Activated CD4-positive, alpha-beta T cell treated with anti-CD3 and anti-CD28 coated beads for 4 hours (primary cell): Measurements from ENCODE around the gene OR8G5.

ENCODE experiments used
- DNase-seq, 2 donors: peaks; one replicate each; pipeline ENCODE4 v3.0.0-alpha.2; 2020

OR8G5 gene

DNA sequence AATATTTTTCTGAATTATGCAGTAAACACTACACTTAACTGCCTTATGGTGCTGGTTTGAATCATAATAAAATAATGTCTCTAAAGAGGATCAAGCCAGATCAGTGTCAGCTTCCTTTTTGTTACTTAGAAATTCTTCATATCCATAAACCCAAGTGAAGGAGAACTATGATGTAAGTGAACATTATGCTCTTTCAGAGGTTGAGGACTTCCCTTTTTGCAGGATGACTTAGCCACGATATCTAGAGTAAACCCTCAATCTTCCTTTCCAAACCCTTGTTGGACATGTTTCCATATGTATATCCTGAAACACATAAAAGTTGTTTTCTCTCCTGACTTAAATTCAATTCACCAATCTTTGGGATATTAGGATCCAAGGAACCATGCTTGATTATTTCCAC, 38.5 kb downstream of the OR8G5 start:
- no peak for DNase-seq

DNA sequence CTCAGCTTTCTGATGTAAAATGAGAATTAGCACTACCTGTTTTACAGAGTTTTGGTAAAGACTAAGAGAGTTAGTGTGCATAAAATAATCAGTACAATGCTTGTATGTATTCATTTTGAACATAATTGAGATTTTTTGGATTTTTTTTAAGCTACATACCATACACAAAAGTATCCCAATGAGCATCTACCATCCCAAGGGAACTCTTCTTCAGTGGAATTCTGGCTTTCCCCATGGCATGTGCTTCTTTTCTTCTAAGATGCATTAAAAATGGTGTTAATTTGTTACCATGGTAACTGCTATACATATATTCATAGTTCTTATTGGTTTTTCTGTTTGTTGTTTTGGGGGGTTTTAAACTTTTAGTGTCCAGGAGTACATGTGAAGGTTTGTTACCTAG, 39.8 kb downstream of the OR8G5 start:
- no peak for DNase-seq

DNA sequence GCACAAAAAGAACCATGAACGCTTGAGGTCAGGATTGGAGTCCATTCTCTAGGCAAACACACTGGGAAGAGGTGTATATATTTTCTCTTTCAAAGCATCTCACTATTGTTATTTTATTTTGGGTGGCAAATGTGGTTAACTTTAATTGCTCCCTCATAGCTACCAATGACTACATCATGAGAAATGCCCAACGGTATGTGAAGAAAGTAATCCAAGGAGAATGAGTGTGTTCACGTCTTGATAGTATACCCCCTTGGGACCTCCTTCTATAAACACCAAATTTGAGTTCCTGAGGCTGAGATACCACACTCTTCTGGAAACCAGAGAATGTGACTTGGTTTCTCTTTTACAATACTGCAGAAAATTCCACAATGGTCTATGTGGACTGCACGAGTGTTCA, 41.7 kb downstream of the OR8G5 start:
- no peak for DNase-seq

DNA sequence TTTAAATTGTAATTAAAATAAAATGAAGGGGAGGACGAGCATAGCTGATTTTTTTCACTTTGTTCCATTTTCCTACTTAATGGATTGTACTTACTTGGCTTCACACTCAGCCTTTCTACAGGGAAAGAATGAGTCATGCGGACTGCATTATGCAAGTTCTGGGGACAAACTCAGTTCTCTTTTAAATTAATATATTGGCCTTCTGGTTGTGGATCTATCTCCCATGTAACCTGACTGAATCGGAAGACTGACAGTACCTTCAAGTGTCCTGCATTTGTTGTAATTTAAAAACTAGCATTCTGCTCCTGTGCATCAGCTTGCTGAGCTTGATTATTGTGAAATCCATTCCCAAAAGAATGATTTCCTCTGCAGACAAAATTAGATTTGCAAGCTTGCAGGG, 45.4 kb downstream of the OR8G5 start:
- no peak for DNase-seq

DNA sequence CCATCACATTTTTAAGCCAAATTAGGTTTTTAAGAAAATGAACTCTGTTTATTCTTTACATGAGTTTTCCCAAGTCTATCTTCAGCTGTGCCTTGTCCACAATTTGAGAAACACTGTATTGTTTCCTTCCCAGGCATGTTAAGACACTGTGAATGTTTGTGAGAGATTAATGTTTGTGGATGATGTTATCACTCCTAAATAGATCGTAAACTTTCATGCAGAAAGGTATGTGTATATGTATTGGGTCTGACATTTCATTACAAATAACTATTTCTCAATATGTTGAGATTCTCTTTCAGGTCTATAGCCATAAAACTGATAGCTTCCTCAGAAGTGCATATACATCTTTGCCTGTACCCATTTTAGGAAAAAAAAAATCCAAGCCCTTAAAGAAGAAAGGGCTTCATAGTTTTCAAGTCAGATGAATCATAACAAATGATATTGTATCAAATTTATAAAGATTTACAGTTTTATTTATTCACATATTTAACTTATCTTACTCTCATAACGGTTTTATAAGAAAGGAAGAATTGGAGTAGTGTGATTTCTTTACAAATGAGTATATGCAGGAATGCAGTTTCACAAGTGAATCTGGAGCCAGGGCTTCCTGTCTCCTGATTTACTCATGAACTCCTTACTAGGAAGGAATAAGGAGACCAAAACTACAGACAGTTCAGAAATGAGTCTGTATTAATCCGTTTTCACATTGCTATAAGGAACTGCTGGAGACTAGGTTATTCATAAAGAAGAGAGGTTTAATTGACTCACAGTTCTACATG, 46.4 kb downstream of the OR8G5 start:
- no peak for DNase-seq

DNA sequence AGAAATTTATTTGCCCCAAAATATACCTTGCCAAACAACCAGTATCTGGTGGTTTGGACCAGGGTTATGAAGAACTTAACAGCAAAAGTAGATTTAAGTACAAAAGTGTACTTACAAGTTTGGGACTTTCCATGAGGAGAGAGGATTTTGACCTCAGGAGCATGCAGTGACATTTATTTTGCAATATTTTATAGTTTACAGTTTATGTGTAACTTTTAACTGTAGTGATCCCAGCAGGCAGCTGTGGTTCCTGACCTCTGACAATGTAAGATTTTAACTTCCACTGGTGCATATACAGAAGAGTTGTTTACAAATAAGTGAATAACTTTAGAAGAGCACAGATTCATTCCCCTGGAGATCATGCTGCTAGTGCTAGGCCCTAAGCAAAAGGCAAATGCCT, 50.9 kb downstream of the OR8G5 start:
- no peak for DNase-seq

DNA sequence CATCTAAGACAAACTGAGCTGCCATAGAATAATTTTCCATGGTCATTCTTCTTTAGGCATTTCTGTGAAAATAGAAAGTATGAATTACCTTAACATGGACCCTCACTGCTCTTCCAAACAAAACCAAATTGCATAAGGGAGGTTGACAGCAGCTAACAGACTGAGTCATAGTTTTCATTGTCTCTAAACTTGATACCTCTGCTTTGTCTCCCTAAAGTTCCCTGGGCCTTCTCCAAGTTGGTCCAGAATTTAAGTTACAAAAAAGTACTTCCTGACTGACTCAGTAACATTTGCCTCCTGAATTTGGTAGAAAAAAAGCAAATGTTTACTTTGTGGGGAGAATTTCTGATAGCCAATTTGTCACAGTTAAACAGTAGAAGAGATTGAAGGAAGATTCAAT, 54.5 kb downstream of the OR8G5 start:
- no peak for DNase-seq

DNA sequence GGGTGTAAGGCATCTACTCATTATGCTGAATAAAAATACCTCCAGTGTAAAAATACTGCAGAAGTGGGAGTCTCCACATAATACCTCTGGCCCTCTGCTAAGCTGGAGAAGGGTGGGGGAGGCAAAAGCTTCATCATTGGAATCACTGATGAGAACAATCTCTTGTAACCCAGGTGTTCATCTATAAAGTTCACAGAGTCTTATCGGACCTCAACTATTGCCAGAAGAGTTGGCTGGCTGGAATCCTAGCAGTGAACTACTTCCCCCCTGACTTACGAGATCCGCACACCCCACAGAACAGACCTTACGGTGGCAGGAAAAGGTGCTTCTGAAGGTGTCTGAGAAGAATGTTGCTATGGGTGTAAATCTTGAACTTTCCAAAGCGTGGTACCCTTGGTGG, 55.1 kb downstream of the OR8G5 start:
- no peak for DNase-seq

DNA sequence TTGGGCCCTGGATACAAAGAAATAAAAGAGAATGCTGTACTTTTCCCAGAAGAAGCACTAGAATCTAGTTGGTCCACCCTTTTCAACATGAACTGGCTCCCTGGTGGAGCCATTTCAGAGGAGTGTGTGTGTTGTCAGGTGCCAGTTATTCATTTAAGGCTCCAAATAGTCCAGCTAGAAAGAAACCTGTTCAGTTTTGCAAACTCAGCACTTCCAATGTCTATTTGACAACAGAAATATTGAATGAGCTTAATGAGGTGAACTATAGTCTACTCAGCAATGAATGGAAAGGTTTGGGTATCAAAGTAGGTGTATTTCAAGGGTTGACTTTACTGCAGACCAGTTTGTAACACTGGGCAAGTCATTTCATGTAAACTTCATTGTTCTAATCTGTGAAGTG, 55.5 kb downstream of the OR8G5 start:
- no peak for DNase-seq

DNA sequence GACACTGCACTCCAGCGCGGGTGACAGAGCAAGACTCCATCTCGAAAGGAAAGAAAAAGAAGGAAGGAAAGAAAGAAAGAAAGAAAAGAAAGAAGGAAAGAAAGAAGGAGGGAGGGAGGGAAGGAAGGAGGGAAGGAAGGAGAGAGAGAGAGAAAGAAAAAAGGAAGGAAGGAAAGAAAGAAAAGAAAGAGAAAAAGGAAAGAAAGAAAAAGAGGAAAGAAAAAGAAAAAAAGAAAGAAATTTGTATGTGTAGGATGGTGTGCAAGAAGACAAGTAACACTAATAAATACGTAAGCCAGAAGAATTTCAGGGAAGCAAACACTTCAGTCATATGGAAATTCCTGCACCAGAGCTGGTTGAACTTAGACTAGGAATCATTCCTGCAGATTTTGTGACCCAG, 57.0 kb downstream of the OR8G5 start:
- DNase-seq, result no peak

DNA sequence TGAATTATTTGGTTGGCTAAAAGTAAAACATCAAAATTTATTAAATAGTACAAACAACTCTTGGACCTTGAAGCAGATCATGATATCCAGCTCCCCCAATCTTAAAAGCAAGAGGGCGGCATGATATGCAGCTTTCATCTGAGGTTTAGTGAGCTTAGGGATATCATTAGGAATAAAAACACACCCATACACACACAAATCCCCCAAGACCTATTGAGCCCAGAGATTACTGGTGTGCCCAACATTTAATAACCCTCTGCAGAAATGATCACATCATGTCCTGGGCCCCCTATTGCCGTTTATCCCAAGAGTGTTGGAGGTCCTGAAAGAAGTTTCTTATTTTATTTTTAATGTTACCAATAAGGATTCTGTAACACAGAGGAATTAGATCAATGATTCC, 57.7 kb downstream of the OR8G5 start, which contains the start of gene OR8D1:
OR8D1 (minus strand) TSS at position 101 of the 400 bp plus-strand sequence. CDS start 3,183 bp downstream, outside the sequence.
- no peak for DNase-seq

DNA sequence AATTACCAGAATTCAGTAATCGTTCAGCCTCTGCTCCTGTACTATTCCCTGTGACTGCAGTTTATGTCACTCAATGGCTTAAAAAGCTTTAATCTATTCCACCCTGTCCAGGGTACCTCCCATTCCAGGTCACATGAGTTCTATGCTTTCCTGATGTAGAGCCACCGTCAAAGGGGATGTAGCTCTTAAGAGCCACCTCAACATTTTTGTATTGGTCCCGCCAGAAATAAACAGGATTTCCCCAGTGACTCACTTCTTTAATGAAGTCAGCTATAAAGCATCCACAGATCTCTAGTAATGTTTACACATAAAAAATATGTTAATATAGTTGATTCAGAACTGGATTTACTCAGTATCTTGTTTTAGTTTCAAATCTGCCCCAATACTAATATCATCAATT, 58.9 kb downstream of the OR8G5 start:
- DNase-seq, result no peak
